Measurements from ENCODE around the gene MS4A1.
"Not testable (repeated sequence)": the region's sequence is repeated elsewhere in the genome, so short reads cannot be mapped to it uniquely, and the experiment has no call there.

Gene MS4A1

GRCh38 chr11:60504219-60504905 is 48.7 kb downstream of the MS4A1 start:
- no peak for DNase-seq

- DNase-seq = not testable (repeated sequence)
Measured at GRCh38 chr11:60509609-60510008, 54.0 kb downstream of the MS4A1 start.

- not testable (repeated sequence) for DNase-seq
Measured at GRCh38 chr11:60510209-60510608, 54.6 kb downstream of the MS4A1 start.

GRCh38 chr11:60511393-60511792 is 55.7 kb downstream of the MS4A1 start:
- no peak for DNase-seq

- DNase-seq = no peak
Measured at GRCh38 chr11:60512651-60513225, 57.1 kb downstream of the MS4A1 start.

GRCh38 chr11:60513496-60514460 is 58.1 kb downstream of the MS4A1 start:
- no peak for DNase-seq

GRCh38 chr11:60515144-60515855 is 59.7 kb downstream of the MS4A1 start, which contains the start of gene MS4A13:
Gene MS4A13, plus strand, starts transcription at chr11:60515392. Its CDS starts 2,692 bp downstream, at chr11:60518084.
- DNase-seq = no peak

All from NCI-H2081 (cell line).